Lower leg skin (tissue), 3 donors: ENCODE measurements around the gene RNPEP.

ENCODE experiments used
- POLR2A ChIP-seq, 2 donors: fragments of 450-650 bp; IDR thresholded peaks; one replicate each; pipeline ENCODE4 v1.6.1; 2016 to 2017; ENCODE audit warnings: antibody characterized with exemption in 2 of 2, mild to moderate bottlenecking in 1 of 2, moderate library complexity in 1 of 2
- TF ChIP-seq, protein P1 (sequence below), 3 donors: fragments of 450-650 bp; IDR thresholded peaks; one replicate each; pipeline ENCODE4 v1.5.1; 2016; ENCODE audit warnings: antibody characterized with exemption in 3 of 3, mild to moderate bottlenecking in 3 of 3, moderate library complexity in 2 of 3

DNA sequence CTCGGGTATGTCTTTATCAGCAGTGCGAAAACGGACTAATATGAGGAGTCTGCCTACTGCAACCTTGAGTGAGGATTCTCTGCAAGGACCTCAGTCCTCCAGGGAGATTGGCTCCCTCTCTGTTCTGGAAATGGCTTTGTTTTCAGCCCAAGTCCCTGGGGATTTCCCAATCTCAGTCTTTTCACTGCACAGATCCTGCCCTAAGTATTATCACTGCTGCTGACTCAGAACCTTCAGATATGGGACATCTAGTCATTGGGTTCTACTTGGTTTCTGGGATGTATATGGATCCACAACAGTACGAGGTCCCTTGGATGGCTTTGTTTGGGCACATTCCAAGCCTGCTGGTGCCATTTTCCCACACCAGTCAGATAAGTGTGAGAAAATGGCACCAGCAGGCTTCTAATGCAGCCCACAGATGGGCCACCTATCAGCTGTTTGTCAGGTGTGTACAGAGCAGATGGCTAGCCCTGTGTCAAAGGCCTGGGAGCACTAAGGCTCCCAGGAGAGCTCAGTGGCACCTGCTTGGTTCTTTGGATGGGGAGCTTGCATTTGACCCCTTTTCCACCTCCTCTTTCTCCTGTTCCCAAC lies 55.4 kb downstream of the RNPEP start:
- TF ChIP-seq, protein P1, sequence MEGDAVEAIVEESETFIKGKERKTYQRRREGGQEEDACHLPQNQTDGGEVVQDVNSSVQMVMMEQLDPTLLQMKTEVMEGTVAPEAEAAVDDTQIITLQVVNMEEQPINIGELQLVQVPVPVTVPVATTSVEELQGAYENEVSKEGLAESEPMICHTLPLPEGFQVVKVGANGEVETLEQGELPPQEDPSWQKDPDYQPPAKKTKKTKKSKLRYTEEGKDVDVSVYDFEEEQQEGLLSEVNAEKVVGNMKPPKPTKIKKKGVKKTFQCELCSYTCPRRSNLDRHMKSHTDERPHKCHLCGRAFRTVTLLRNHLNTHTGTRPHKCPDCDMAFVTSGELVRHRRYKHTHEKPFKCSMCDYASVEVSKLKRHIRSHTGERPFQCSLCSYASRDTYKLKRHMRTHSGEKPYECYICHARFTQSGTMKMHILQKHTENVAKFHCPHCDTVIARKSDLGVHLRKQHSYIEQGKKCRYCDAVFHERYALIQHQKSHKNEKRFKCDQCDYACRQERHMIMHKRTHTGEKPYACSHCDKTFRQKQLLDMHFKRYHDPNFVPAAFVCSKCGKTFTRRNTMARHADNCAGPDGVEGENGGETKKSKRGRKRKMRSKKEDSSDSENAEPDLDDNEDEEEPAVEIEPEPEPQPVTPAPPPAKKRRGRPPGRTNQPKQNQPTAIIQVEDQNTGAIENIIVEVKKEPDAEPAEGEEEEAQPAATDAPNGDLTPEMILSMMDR (IDR thresholded peaks at IDR 0.05): no peak
- no peak for TF ChIP-seq POLR2A (IDR thresholded peaks at IDR 0.05)
